Activated CD4-positive, alpha-beta T cell treated with anti-CD3 and anti-CD28 coated beads, Interleukin-2, amount 50 U/mL, for 4 hours (primary cell): ENCODE results near the gene TSPEAR.
"Not testable (repeated sequence)": the region's sequence is repeated elsewhere in the genome, so short reads cannot be mapped to it uniquely, and the experiment has no call there.

Experiments used
- DNase-seq, 2 experiments: peaks; one replicate each; pipeline ENCODE4 v3.0.0-alpha.2; 2020

The TSPEAR gene

GRCh38 chr21:44601596-44602462 is 109.5 kb downstream of the TSPEAR start:
- DNase-seq = no peak

DNA sequence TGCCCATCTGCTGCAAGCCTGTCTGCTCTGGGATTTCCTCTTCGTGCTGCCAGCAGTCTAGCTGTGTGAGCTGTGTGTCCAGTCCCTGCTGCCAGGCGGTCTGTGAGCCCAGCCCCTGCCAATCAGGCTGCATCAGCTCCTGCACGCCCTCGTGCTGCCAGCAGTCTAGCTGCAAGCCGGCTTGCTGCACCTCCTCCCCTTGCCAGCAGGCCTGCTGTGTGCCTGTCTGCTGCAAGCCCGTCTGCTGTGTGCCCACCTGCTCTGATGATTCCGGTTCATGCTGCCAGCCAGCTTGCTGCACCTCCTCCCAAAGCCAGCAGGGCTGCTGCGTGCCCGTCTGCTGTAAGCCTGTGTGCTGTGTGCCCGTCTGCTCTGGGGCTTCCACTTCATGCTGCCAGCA is 110.3 kb downstream of the TSPEAR start:
- DNase-seq = not testable (repeated sequence)

- DNase-seq = not testable (repeated sequence)
Observed at GRCh38 chr21:44600118-44600978, 111.0 kb downstream of the TSPEAR start, which contains the start of gene KRTAP10-7. TSS of gene KRTAP10-7 (plus strand) at chr21:44600597. CDS start at chr21:44600622, 25 bp downstream.

DNA sequence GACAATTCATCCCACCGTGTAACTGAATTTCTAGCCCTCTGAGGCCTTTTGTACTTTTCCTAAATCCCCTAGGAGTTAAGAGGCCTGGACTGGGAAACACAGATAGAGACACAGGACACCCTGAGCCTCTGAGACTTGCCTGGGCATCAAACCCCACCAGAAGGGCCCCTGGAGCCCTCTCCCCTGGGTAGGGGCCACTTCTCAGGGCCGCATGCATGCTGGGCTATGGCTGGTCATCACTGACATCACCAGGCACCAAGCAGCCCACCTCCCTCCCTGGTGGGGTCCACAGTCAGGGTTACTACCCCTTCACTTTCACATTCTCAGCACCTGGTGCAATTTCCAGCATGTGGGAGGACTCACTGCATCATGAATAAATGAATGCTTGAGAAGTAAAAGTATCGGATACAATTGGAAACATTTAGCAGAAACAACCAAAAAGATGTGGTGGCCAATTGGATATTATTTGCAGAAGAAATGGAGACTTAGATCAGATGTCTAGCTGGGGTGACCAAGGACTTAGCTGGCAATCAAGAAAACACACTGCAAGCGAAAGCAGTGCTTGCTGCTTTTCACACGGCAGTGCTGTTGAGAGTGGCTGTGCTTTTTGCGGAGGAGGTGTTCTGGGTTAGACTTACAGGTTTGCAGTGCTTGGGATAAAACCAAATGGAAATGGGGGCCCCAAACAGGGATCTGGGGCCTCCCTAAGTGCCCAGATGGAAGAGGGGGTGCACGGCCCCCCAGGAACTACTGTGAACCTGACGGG is 111.9 kb downstream of the TSPEAR start:
- DNase-seq = no peak

GRCh38 chr21:44598061-44598460 is 113.3 kb downstream of the TSPEAR start:
- no peak for DNase-seq

DNA sequence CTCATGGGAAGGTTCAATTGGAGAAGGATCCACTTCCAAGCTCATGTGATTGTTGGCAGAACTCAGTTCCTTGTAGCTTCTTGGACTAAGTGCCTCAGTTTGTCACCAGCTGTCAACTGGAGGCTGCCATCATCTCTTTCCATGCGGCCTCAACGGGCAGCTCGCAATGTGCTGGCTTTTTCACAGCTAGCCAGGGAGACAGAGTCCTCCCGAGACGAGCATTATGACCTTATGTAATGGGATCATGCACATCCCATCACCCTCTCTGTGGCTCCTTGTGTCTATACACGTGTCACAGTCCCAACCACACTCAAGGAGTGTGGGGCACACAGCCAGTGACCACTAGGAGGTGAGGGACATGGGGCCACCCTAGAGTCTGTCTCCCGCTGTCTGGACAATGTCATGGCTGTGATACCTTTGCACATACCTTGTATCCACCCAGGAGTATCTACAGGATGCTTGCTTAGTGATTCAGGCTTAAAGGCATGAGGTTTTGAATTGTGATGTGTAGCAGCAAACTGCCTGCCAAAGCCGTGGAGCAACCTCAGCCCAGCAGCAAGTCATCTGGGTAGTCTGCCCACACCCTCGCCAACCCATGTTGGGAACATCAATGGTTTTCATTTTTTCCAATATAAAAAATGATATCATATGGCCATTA is 115.2 kb downstream of the TSPEAR start:
- DNase-seq = no peak

DNA sequence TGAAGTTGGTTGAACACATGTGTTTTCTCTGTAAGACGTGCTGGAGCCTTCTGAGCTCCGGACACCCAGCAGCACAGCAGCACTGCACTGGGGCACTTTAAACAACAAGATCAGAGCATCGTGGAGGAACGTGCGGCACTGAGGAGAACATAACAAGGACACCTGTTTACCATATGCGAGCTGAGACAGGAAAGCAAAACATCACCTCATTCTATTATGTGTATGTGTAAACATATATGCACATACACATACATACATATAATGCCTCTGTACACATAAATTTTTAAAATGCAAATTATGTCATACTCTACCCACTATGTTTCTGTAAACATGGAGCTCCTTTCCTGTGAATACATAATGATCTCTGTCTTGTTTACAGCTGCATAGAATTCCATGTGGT is 115.8 kb downstream of the TSPEAR start:
- no peak for DNase-seq

DNA sequence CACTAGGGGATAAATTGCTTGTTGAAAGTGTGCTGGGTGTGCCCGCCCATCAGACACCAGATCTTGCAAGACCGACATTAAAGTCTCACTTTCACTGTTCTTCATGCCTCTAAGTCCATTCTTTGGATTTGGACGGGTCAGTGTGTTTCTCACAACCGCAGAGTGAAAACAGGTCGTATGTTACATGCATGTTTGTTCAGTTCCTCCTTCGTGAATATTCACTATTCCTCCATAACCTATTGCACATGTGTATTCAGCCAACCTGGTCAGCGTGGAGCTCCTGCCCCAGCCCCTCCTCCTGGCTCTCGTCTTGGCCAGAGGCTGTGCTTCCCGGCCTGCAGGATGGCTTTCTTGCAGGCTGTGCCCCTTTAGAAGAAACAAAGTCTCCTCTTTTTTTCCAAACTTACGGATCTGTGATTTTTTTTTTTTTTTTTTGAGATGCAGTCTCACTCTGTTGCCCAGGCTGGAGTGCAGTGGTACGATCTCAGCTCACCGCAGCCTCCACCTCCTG is 116.9 kb downstream of the TSPEAR start:
- no peak for DNase-seq

DNA sequence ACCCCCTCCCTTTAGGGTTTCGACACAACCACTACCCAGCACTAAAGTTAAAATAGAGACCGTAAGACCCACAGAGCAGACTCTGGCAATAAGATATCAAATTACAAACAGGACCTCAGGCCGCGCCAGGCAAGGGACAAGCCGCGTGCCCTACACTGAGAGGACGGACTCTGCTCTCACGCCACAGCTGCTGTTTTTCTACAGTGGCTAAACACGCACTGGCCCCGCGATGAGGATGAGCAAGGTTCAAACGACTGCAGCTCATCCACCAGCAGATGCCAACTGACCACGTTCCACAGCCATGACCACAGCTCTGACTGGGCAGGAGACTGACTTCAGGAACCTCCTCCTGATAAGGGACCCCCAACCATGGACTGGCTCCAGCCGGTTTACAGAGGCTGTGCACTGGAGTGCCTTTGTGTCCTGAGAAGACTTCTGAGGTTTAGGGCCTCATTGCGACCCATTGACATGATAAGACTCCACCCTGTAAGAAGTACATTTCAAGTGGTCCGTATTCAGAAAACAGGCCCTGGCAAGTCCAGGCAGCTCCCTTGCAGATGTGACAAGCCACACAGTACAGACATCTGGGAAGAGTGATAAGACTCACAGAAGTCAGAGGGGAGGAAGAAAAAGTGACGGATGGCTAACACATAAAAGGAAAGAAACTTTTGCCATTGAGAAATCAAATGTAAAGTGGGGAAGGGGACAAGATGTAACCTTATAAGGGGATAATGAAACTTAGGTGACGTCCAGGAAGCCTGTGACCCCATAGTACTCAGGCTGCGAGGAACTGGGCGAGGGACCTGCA is 117.6 kb downstream of the TSPEAR start:
- no peak for DNase-seq

GRCh38 chr21:44592446-44593311 is 118.7 kb downstream of the TSPEAR start, which contains the start of gene KRTAP10-6:
TSS of gene KRTAP10-6 (minus strand) at chr21:44592505. CDS start at chr21:44592484, 21 bp downstream.
- DNase-seq = no peak

DNA sequence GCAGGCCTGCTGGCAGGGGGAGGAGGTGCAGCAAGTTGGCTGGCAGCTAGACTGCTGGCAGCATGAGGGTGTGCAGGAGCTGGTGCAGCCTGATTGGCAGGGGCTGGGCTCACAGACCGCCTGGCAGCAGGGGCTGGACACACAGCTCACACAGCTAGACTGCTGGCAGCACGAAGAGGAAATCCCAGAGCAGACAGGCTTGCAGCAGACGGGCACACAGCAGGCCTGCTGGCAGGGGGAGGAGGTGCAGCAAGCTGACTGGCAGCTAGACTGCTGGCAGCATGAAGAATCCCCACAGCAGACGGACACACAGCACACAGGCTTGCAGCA is 119.6 kb downstream of the TSPEAR start:
- DNase-seq = not testable (repeated sequence)

DNA sequence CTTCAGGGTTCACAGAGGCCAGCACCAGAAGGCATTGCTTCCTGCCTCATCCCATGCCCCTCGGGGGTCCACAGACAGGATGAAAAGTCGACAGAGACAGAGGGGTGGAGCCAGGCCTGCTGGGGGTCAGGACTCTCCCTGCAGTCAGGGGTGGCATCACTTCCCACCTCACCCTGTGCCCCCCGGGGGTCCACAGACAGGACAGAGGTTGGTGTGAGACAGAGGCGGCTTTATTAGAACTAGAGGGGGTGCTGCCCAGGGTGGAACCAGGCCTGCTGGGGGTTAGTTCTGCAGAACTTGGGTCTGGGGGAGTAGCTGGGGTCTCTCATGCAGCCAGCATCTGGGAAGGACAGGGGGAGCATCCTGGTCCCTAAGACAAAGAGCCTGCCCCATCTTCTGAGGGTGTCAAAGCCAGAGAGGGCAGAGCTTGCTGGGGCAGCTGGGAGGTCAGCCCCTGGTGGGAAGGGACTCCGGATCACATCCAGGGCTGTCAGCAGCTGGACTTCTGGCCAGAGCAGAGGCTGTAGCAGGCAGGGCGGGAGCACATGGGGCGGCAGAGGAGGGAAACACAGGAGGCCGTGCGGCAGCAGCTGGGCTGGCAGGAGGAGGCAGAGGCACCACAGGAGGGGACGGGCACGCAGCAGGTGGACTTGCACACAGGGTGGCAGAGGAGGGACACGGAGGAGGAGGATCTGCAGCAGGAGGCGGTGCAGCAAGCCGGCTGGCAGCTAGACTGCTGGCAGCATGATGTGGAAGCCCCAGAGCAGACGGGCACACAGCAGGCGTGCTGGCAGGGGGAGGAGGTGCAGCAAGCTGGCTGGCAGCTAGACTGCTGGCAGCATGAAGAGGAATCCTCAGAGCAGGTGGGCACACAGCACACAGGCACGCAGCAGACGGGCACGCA is 120.2 kb downstream of the TSPEAR start:
- not testable (repeated sequence) for DNase-seq

- DNase-seq = no peak
Observed at GRCh38 chr21:44590311-44590721, 121.1 kb downstream of the TSPEAR start.

DNA sequence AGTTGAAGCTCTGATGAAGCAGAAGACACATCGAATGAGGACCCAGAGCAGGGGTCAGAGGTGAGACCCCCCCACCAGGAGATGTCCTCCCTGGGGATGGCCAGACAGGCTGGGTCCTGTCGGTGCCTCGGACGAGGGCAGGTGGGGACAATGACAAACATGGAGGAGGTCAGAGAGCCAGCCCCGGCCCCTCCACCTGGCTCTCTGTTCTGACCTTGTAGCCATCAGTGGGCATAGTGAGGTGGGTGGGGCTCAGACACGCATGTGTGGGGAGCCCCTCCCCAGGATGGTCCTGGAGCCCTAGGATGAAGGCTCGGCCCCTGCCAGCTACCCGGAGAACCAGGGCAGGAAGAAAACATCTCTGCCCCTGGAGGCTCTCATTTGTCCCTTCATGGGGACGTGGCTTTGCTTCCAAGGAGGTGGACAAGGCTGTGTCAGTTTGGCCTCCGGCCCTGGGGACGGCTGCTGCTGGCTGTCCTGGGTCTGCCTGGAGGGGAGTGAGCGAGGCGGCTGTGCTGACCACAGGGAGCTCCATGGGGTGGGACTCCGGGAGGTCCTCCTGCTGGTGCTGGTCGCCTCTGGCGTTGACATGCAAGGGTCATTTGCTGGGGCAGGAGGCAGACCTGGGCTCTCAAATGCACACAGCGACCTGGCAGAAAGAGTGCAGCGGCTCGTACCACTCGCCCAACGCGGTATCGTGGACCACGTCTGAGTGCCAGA is 121.6 kb downstream of the TSPEAR start:
- DNase-seq = no peak

DNA sequence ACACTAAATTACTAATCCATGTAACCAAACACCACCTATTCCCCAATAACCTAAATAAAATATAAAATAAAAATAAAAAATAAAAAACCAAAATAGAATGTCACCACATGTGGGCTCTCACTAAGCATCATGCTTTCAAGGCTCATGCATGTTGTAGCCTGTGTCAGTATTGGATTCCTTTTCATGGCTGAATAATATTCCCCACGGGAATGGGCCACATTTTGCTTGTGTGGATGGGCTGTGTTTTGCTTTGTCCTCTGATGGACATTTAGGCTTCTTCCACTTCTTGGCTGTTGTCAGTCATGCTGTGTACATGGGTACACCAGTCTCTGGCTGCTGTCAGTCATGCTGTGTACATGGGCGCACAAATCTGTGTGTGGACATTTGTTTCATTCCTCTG is 122.3 kb downstream of the TSPEAR start:
- DNase-seq = no peak

DNA sequence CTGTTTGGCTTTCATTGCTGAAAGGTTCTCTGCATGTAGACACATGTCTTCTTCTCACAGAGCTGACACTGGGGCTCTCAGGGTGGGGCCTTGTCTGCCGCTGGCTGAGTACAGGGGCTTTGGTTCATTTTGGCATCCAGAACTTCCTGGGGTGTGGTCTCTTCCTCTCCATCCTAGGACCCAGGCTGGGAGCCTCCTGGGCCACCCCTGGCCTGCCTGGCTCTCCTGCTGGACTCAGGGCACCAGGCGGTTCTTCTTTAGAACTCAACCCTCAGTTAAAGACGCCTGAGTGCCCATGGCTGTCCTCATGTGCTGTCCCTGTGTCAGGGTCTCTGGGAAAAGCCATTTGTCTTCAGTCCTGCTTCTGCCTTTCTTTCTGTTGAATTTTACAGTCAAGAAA is 125.5 kb downstream of the TSPEAR start:
- DNase-seq = no peak

DNA sequence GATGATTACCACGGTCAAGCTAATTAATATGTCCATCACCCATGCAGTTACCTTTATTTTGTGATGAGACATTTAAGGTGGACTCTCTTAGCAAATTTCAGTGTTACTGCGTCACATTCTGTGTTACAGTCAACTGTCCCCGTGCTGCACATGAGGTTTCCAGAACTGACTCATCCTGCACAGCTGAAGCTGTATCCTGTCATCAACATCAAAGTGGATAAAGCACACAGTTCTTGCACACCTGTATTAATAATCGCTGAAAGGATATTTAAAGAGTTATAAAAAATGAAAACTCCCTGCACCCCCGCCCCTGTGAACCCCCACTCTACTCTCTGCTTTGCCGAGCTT is 127.6 kb downstream of the TSPEAR start:
- peak; percentile 21 to 34 for DNase-seq

GRCh38 chr21:44583089-44583799 is 128.1 kb downstream of the TSPEAR start:
- no peak for DNase-seq
